Measurements from ENCODE around the gene NEK8. TPM values are rescaled to one million over a fixed set of nuclear protein-coding genes. Genes with fewer than 3 reads are reported as not detected.

NEK8 gene
- total and polyA plus RNA-seq, 9 of the 15 experiments (the other 6 are each of a cell fraction or from before 2014, with no cell fraction given) = 0.98 to 16.6 (median 4.6) TPM

GRCh38 chr17:28726627-28727491 is 1.7 kb upstream of the NEK8 start (continued):
- peak; percentile 93 for TF ChIP-seq SP1 (CRISPR knock-in tag; IDR thresholded peaks at IDR 0.05)
- TF ChIP-seq ZFPM2 (CRISPR knock-in tag; IDR thresholded peaks at IDR 0.05) = 0 out of 2 replicates have a peak, but pooled peaks have one; percentile 12
- TF ChIP-seq NFXL1 (CRISPR knock-in tag; IDR thresholded peaks at IDR 0.05) = no peak
- TF ChIP-seq KLF16 (IDR thresholded peaks at IDR 0.05) = peak; percentile 95
- peak; percentile 61 for TF ChIP-seq RBM22 (IDR thresholded peaks at IDR 0.05; ENCODE audit: low read depth, low read length, poor library complexity, severe bottlenecking)
- TF ChIP-seq ZKSCAN1 (IDR thresholded peaks at IDR 0.05; ENCODE audit: low read depth, low read length) = peak; percentile 45; the same call in 1 of the 2 replicates
- peak in 1 of 2 experiments; percentile 29; a peak in 2 of 4 replicates for TF ChIP-seq TEAD1 (CRISPR knock-in tag; IDR thresholded peaks at IDR 0.05)
- TF ChIP-seq NBN (IDR thresholded peaks at IDR 0.05; ENCODE audit: low read depth) = peak; percentile 91
- peak; percentile 69 for TF ChIP-seq ZFP91 (CRISPR knock-in tag; IDR thresholded peaks at IDR 0.05)
- 0 out of 2 replicates have a peak, but pooled peaks have one; percentile 52 for TF ChIP-seq PML (IDR thresholded peaks at IDR 0.05; ENCODE audit: low read length)
- 0 out of 2 replicates have a peak, but pooled peaks have one; percentile 38 for TF ChIP-seq STAT6 (CRISPR knock-in tag; IDR thresholded peaks at IDR 0.05)
- no peak for TF ChIP-seq ZNF311 (CRISPR knock-in tag; IDR thresholded peaks at IDR 0.05)
- TF ChIP-seq FOXP1 (CRISPR knock-in tag; IDR thresholded peaks at IDR 0.05) = no peak
- peak; percentile 2; the same call in 1 of the 2 replicates for TF ChIP-seq TEAD4 (IDR thresholded peaks at IDR 0.05; ENCODE audit: low read length)
- TF ChIP-seq TEAD4 (CRISPR knock-in tag; IDR thresholded peaks at IDR 0.05; ENCODE audit: borderline replicate concordance) = no peak
- TF ChIP-seq RBM17 (IDR thresholded peaks at IDR 0.05; ENCODE audit: borderline replicate concordance, low read depth, low read length) = no peak
- no peak for TF ChIP-seq PATZ1 (CRISPR knock-in tag; IDR thresholded peaks at IDR 0.05; ENCODE audit: borderline replicate concordance)
- TF ChIP-seq MAX (CRISPR knock-in tag; IDR thresholded peaks at IDR 0.05) = peak; percentile 49
- peak; percentile 94 for TF ChIP-seq MYC (IDR thresholded peaks at IDR 0.05; ENCODE audit: low read depth, low read length)
- no peak for TF ChIP-seq MYC (CRISPR knock-in tag; IDR thresholded peaks at IDR 0.05; ENCODE audit: borderline replicate concordance, low read depth)
- TF ChIP-seq ZNF24 (IDR thresholded peaks at IDR 0.05) = peak; percentile 72; the same call in 1 of the 2 replicates

Measured in K562 (cell line).